ENCODE measurements around the gene SLC6A11.

GRCh38 chr3:10822055-10822454 lies 6.0 kb downstream of the SLC6A11 start:
- TF ChIP-seq CTCF (IDR thresholded peaks at IDR 0.05; ENCODE audit: extremely low read depth in 1 of 2, insufficient read depth in 1 of 2, low read depth in 1 of 2, low read length in 2 of 2) (no peak), POLR2A (IDR thresholded peaks at IDR 0.05; ENCODE audit: low read depth, low read length) (no peak), POLR2AphosphoS5 (IDR thresholded peaks at IDR 0.05; ENCODE audit: insufficient read depth, low read depth, low read length) (no peak), EZH2 (IDR thresholded peaks at IDR 0.05; ENCODE audit: borderline replicate concordance, low read depth, low read length, severe bottlenecking) (no peak)
